HepG2 (cell line): ENCODE results near the gene PSORS1C2. TPM values are rescaled to one million over a fixed set of nuclear protein-coding genes. Genes with fewer than 3 reads are reported as not detected.

ENCODE experiments used
- DMTF1 ChIP-seq: sonication (generic); formaldehyde crosslinking; IDR thresholded peaks from 2 replicates; pipeline ENCODE4 v1.4.0; 2020; ENCODE audit warnings: mild to moderate bottlenecking, missing genetic modification reagents
- HOXA9 ChIP-seq: sonication (generic); formaldehyde crosslinking; IDR thresholded peaks from 2 replicates; pipeline ENCODE4 v1.8.1; 2022; ENCODE audit warnings: missing genetic modification reagents, mild to moderate bottlenecking, moderate library complexity, borderline replicate concordance
- JUN ChIP-seq: sonication (generic); formaldehyde crosslinking; IDR thresholded peaks from 2 replicates; pipeline ENCODE4 v1.4.0; 2020; ENCODE audit warnings: mild to moderate bottlenecking, missing genetic modification reagents
- MLLT10 ChIP-seq: sonication (generic); formaldehyde crosslinking; IDR thresholded peaks from 2 replicates; pipeline ENCODE4 v1.4.0; 2020; ENCODE audit warnings: missing genetic modification reagents
- MTA1 ChIP-seq: sonication (generic); formaldehyde crosslinking; IDR thresholded peaks from 2 replicates; pipeline ENCODE4 v1.4.0; 2020; ENCODE audit warnings: missing genetic modification reagents, mild to moderate bottlenecking, borderline replicate concordance
- NFE2L1 ChIP-seq: sonication (generic); formaldehyde crosslinking; IDR thresholded peaks from 2 replicates; pipeline ENCODE4 v1.4.0; 2020; ENCODE audit warnings: missing genetic modification reagents, mild to moderate bottlenecking, borderline replicate concordance
- NFIB ChIP-seq: sonication (generic); formaldehyde crosslinking; IDR thresholded peaks from 2 replicates; pipeline ENCODE4 v1.9.0; 2021; ENCODE audit warnings: missing genetic modification reagents, mild to moderate bottlenecking, borderline replicate concordance
- PBX2 ChIP-seq: IDR thresholded peaks from 2 replicates; pipeline ENCODE4 v1.6.1; 2016; ENCODE audit warnings: control low read depth
- XBP1 ChIP-seq: sonication (generic); formaldehyde crosslinking; IDR thresholded peaks from 2 replicates; pipeline ENCODE4 v1.5.0; 2020; ENCODE audit warnings: missing genetic modification reagents
- ZC3H13 ChIP-seq: sonication (generic); formaldehyde crosslinking; IDR thresholded peaks from 2 replicates; pipeline ENCODE4 v1.8.1; 2023; ENCODE audit warnings: mild to moderate bottlenecking, missing genetic modification reagents, moderate library complexity
- ZNF710 ChIP-seq: sonication (generic); formaldehyde crosslinking; IDR thresholded peaks from 2 replicates; pipeline ENCODE4 v1.5.0; 2020; ENCODE audit warnings: mild to moderate bottlenecking, missing genetic modification reagents, borderline replicate concordance
- ZNF746 ChIP-seq: sonication (generic); formaldehyde crosslinking; IDR thresholded peaks from 2 replicates; pipeline ENCODE4 v1.8.0; 2022; ENCODE audit warnings: mild to moderate bottlenecking, missing genetic modification reagents
- ZSCAN20 ChIP-seq: sonication (generic); formaldehyde crosslinking; IDR thresholded peaks from 2 replicates; pipeline ENCODE4 v1.4.0; 2020; ENCODE audit warnings: missing genetic modification reagents, mild to moderate bottlenecking, borderline replicate concordance
- polyA plus RNA-seq, 8 experiments: library from polyadenylated mRNA; depleted of rRNA in 3 of 8; stranded (reverse) in 7 of 8; unstranded in 1 of 8; fragments of >200 nt; fragmentation: Illumina TruSeq in 4 of 8; extraction: Trizol in 4 of 8; gene quantifications; 2 replicates each; pipeline versions ENCODE4 v1.2.1 to v1.2.3, GENCODE V29; 2011 to 2016; ENCODE audit warnings: low read depth in 4 of 8, missing spikeins in 1 of 8, mixed read lengths in 1 of 8; ENCODE audit not compliant: insufficient read depth in 1 of 8
- total RNA-seq, 5 experiments: library from RNA; depleted of rRNA; stranded (reverse); fragments of >200 nt; fragmentation: Illumina TruSeq; extraction: Trizol; gene quantifications; 2 replicates each; pipeline ENCODE4 v1.2.3, GENCODE V29; 2016; ENCODE audit warnings: low read depth in 1 of 5
- TF ChIP-seq, protein P1 (sequence below): sonication (generic); formaldehyde crosslinking; IDR thresholded peaks from 2 replicates; pipeline ENCODE4 v1.4.0; 2020; ENCODE audit warnings: missing genetic modification reagents, borderline replicate concordance
- TF ChIP-seq, protein P2 (sequence below): fragments of 450-650 bp; IDR thresholded peaks from 2 replicates; pipeline ENCODE4 v1.6.1; 2017
- TF ChIP-seq, protein P3 (sequence below): sonication (generic); formaldehyde crosslinking; IDR thresholded peaks from 2 replicates; pipeline ENCODE4 v1.4.0; 2020; ENCODE audit warnings: missing genetic modification reagents, borderline replicate concordance

PSORS1C2 gene
- total and polyA plus RNA-seq, 2 of the 13 experiments (the other 11 are each of a cell fraction or from before 2014, with no cell fraction given) = not detected

DNA sequence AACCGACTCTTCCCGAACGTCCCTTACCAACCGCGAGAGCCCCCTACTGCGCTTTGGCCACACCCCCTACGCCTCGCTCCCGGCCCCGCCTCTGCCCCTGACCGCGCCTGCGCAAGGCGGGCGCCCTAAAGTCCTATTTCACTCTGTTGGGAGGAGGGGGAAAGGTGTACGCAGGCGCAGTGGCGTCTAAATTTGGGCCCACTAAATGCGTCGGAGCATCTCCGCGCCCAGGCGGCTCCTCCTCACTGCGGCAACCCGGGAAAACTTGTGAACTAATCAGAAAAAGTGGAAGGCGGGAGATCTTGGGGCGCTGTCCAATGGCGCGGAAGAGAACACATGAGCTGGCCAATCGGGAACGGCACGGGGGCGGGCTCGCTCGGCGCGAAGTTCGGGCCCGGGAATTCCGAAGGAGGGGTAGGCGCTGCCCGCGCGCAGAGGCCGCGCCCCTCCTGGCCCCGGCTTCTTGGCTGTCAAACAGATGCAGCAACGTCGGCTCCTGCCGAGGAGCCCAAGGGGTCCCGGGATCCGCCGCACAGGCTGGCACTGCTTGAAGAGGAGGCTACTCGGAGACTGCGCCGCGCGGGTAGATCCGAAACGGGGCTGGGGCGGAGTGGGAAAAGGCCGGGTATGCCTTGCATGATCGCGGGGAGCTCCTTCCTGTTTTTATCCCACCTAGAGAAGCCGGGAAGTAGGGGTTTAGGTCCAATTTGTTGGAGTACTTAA, 19.4 kb upstream of the PSORS1C2 start, which contains the start of gene TCF19 (continued):
- TF ChIP-seq, protein P1, sequence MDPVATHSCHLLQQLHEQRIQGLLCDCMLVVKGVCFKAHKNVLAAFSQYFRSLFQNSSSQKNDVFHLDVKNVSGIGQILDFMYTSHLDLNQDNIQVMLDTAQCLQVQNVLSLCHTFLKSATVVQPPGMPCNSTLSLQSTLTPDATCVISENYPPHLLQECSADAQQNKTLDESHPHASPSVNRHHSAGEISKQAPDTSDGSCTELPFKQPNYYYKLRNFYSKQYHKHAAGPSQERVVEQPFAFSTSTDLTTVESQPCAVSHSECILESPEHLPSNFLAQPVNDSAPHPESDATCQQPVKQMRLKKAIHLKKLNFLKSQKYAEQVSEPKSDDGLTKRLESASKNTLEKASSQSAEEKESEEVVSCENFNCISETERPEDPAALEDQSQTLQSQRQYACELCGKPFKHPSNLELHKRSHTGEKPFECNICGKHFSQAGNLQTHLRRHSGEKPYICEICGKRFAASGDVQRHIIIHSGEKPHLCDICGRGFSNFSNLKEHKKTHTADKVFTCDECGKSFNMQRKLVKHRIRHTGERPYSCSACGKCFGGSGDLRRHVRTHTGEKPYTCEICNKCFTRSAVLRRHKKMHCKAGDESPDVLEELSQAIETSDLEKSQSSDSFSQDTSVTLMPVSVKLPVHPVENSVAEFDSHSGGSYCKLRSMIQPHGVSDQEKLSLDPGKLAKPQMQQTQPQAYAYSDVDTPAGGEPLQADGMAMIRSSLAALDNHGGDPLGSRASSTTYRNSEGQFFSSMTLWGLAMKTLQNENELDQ (CRISPR knock-in tag) = no peak
- TF ChIP-seq JUN (CRISPR knock-in tag) (no peak), HOXA9 (peak; percentile 86; the same call in 1 of the 2 replicates), ZNF710 (CRISPR knock-in tag) (no peak), ZSCAN20 (no peak), NFIB (no peak), ZNF746 (no peak), MLLT10 (CRISPR knock-in tag) (no peak), DMTF1 (no peak), MTA1 (CRISPR knock-in tag) (0 out of 2 replicates have a peak, but pooled peaks have one; percentile 60), XBP1 (CRISPR knock-in tag) (no peak), PBX2 (no peak), ZC3H13 (CRISPR knock-in tag) (peak; percentile 87), NFE2L1 (CRISPR knock-in tag) (no peak; the same call in 1 of the 2 replicates)
- TF ChIP-seq, protein P2, sequence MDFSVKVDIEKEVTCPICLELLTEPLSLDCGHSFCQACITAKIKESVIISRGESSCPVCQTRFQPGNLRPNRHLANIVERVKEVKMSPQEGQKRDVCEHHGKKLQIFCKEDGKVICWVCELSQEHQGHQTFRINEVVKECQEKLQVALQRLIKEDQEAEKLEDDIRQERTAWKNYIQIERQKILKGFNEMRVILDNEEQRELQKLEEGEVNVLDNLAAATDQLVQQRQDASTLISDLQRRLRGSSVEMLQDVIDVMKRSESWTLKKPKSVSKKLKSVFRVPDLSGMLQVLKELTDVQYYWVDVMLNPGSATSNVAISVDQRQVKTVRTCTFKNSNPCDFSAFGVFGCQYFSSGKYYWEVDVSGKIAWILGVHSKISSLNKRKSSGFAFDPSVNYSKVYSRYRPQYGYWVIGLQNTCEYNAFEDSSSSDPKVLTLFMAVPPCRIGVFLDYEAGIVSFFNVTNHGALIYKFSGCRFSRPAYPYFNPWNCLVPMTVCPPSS = no peak
- TF ChIP-seq, protein P3, sequence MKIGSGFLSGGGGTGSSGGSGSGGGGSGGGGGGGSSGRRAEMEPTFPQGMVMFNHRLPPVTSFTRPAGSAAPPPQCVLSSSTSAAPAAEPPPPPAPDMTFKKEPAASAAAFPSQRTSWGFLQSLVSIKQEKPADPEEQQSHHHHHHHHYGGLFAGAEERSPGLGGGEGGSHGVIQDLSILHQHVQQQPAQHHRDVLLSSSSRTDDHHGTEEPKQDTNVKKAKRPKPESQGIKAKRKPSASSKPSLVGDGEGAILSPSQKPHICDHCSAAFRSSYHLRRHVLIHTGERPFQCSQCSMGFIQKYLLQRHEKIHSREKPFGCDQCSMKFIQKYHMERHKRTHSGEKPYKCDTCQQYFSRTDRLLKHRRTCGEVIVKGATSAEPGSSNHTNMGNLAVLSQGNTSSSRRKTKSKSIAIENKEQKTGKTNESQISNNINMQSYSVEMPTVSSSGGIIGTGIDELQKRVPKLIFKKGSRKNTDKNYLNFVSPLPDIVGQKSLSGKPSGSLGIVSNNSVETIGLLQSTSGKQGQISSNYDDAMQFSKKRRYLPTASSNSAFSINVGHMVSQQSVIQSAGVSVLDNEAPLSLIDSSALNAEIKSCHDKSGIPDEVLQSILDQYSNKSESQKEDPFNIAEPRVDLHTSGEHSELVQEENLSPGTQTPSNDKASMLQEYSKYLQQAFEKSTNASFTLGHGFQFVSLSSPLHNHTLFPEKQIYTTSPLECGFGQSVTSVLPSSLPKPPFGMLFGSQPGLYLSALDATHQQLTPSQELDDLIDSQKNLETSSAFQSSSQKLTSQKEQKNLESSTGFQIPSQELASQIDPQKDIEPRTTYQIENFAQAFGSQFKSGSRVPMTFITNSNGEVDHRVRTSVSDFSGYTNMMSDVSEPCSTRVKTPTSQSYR (CRISPR knock-in tag) = 0 out of 2 replicates have a peak, but pooled peaks have one; percentile 3
